Choroid plexus epithelial cell (primary cell): ENCODE data around the gene EFNA5.

ENCODE experiments used
- DNase-seq: peaks from one replicate; pipeline ENCODE4 v3.0.0-alpha.2; 2010; ENCODE audit warnings: low read depth
- H3K4me3 ChIP-seq: 2 replicates; pipeline ENCODE4 v1.5.1; 2011; ENCODE audit warnings: low read depth, mild to moderate bottlenecking, control low read depth, low read length, moderate library complexity
- CTCF ChIP-seq: conservative IDR thresholded peaks from 2 replicates; pipeline ENCODE4 v1.5.1; 2011; ENCODE audit warnings: low read depth, mild to moderate bottlenecking, control low read depth, inconsistent platforms, low read length, moderate library complexity

Gene EFNA5

GRCh38 chr5:107668154-107669095 lies 2.3 kb downstream of the EFNA5 start:
- DNase-seq: peak; percentile 36
- peak overlapping the region; percentile 84 for H3K4me3 ChIP-seq
- peak; percentile 15 for TF ChIP-seq CTCF

GRCh38 chr5:107666051-107666655 lies 4.6 kb downstream of the EFNA5 start:
- no peak for TF ChIP-seq CTCF
- H3K4me3 ChIP-seq: no peak overlapping the region
- no peak for DNase-seq

- no peak overlapping the region for H3K4me3 ChIP-seq
- DNase-seq: no peak
- no peak for TF ChIP-seq CTCF
Observed at GRCh38 chr5:107665036-107665570, 5.6 kb downstream of the EFNA5 start.

- no peak for DNase-seq
- no peak overlapping the region for H3K4me3 ChIP-seq
- TF ChIP-seq CTCF: no peak
Observed at GRCh38 chr5:107663697-107664096, 7.0 kb downstream of the EFNA5 start.

GRCh38 chr5:107661650-107662044 lies 9.1 kb downstream of the EFNA5 start:
- no peak overlapping the region for H3K4me3 ChIP-seq
- DNase-seq: no peak
- TF ChIP-seq CTCF: no peak

GRCh38 chr5:107661038-107661649 lies 9.6 kb downstream of the EFNA5 start:
- H3K4me3 ChIP-seq: no peak overlapping the region
- no peak for TF ChIP-seq CTCF
- DNase-seq: no peak
